ENCODE measurements around the gene OVAAL. TPM values are rescaled to one million over a fixed set of nuclear protein-coding genes. Genes with fewer than 3 reads are reported as not detected.

OVAAL gene
- total and polyA plus RNA-seq, 4 donors: not detected

GRCh38 chr1:180577361-180577760 is 18.6 kb downstream of the OVAAL start:
- Histone ChIP-seq H3K9me3 (ENCODE audit: control insufficient read depth in 4 of 4, low read length in 3 of 4) (no peaks in the 10 kb centered on the region), H3K9ac (ENCODE audit: low read depth in 1 of 2, low read length in 2 of 2) (no peak overlapping the region), H3K27ac (ENCODE audit: low read depth in 1 of 2, low read length in 2 of 2) (no peak overlapping the region), H3K4me3 (ENCODE audit: low read depth in 1 of 3, low read length in 3 of 3) (no peak overlapping the region), H3K27me3 (ENCODE audit: control insufficient read depth in 4 of 4, insufficient read depth in 4 of 4, low read length in 3 of 4) (no peaks in the 10 kb centered on the region), H3K36me3 (ENCODE audit: control insufficient read depth in 4 of 4, insufficient read depth in 3 of 4, low read depth in 1 of 4, low read length in 3 of 4) (no peaks in the 10 kb centered on the region), H3K4me1 (ENCODE audit: control insufficient read depth in 4 of 4, insufficient read depth in 4 of 4, low read length in 3 of 4) (no peaks in the 10 kb centered on the region)
- 89% methylated on average over 3 of the region's 3 CpGs for WGBS
- TF ChIP-seq RXRA (IDR thresholded peaks at IDR 0.05) (no peak), SP1 (IDR thresholded peaks at IDR 0.05) (no peak), MAX (IDR thresholded peaks at IDR 0.05) (no peak)
- DNase-seq (ENCODE audit: low spot score): no peak

- Histone ChIP-seq H3K9ac (ENCODE audit: low read depth in 1 of 2, low read length in 2 of 2) (no peak overlapping the region), H3K4me3 (ENCODE audit: low read depth in 1 of 3, low read length in 3 of 3) (no peak overlapping the region), H3K4me1 (ENCODE audit: control insufficient read depth in 4 of 4, insufficient read depth in 4 of 4, low read length in 3 of 4) (no peaks in the 10 kb centered on the region), H3K27ac (ENCODE audit: low read depth in 1 of 2, low read length in 2 of 2) (no peak overlapping the region), H3K9me3 (ENCODE audit: control insufficient read depth in 4 of 4, low read length in 3 of 4) (no peaks in the 10 kb centered on the region), H3K36me3 (ENCODE audit: control insufficient read depth in 4 of 4, insufficient read depth in 3 of 4, low read depth in 1 of 4, low read length in 3 of 4) (no peaks in the 10 kb centered on the region), H3K27me3 (ENCODE audit: control insufficient read depth in 4 of 4, insufficient read depth in 4 of 4, low read length in 3 of 4) (no peaks in the 10 kb centered on the region)
- no peak for DNase-seq (ENCODE audit: low spot score)
- WGBS: 76% methylated on average over 6 of the region's 6 CpGs
- TF ChIP-seq HNF4A (conservative IDR thresholded peaks at IDR 0.05): no peak
- TF ChIP-seq NR2F2 (IDR thresholded peaks at IDR 0.05): peak; percentile 30
- no peak for TF ChIP-seq MAX (IDR thresholded peaks at IDR 0.05)
Observed at GRCh38 chr1:180579961-180580611, 21.3 kb downstream of the OVAAL start.

- peaks cover 0 to 2% (median 0%) of the 10 kb centered on the region in 4 donors for H3K4me1 ChIP-seq (ENCODE audit: control insufficient read depth in 4 of 4, insufficient read depth in 4 of 4, low read length in 3 of 4)
- no peak overlapping the region for H3K27ac ChIP-seq (ENCODE audit: low read depth in 1 of 2, low read length in 2 of 2)
- 94% methylated on average over 1 of the region's 1 CpG for WGBS
Observed at GRCh38 chr1:180581635-180582039, 22.9 kb downstream of the OVAAL start.

More at GRCh38 chr1:180581635-180582039, 22.9 kb downstream of the OVAAL start:
- no peak for TF ChIP-seq EGR1 (IDR thresholded peaks at IDR 0.05; ENCODE audit: low read depth in 2 of 2)
- no peak for TF ChIP-seq JUND (IDR thresholded peaks at IDR 0.05)
- no peak for TF ChIP-seq REST (IDR thresholded peaks at IDR 0.05)
- TF ChIP-seq CTCF (IDR thresholded peaks at IDR 0.05; ENCODE audit: low read depth, low read length, missing input control): no peak
- TF ChIP-seq RAD21 (IDR thresholded peaks at IDR 0.05): no peak
- TF ChIP-seq RXRA (IDR thresholded peaks at IDR 0.05): no peak
- no peak for TF ChIP-seq HNF4A (conservative IDR thresholded peaks at IDR 0.05)
- no peak for TF ChIP-seq ZBTB33 (IDR thresholded peaks at IDR 0.05)
- TF ChIP-seq NR2F2 (IDR thresholded peaks at IDR 0.05): no peak
- no peak for TF ChIP-seq HNF4G (IDR thresholded peaks at IDR 0.05)
- no peak for TF ChIP-seq SP1 (IDR thresholded peaks at IDR 0.05)
- no peak for TF ChIP-seq FOXA1 (IDR thresholded peaks at IDR 0.05)
- no peak for TF ChIP-seq GABPA (IDR thresholded peaks at IDR 0.05 in 1 of 2, conservative IDR thresholded peaks at IDR 0.05 in 1 of 2)
- no peak for TF ChIP-seq YY1 (IDR thresholded peaks at IDR 0.05)
- TF ChIP-seq ATF3 (IDR thresholded peaks at IDR 0.05): no peak
- no peak for TF ChIP-seq FOXA2 (IDR thresholded peaks at IDR 0.05)
- no peak for TF ChIP-seq TAF1 (conservative IDR thresholded peaks at IDR 0.05)
- no peak for TF ChIP-seq MAX (IDR thresholded peaks at IDR 0.05)
- DNase-seq (ENCODE audit: low spot score): no peak
- Histone ChIP-seq H3K27me3 (ENCODE audit: control insufficient read depth in 4 of 4, insufficient read depth in 4 of 4, low read length in 3 of 4) (no peaks in the 10 kb centered on the region), H3K4me3 (ENCODE audit: low read depth in 1 of 3, low read length in 3 of 3) (no peak overlapping the region), H3K9ac (ENCODE audit: low read depth in 1 of 2, low read length in 2 of 2) (no peak overlapping the region), H3K36me3 (ENCODE audit: control insufficient read depth in 4 of 4, insufficient read depth in 3 of 4, low read depth in 1 of 4, low read length in 3 of 4) (no peaks in the 10 kb centered on the region), H3K9me3 (ENCODE audit: control insufficient read depth in 4 of 4, low read length in 3 of 4) (no peaks in the 10 kb centered on the region)
